H1 (cell line): ENCODE results near the gene TMIGD1. TPM values are rescaled to one million over a fixed set of nuclear protein-coding genes. Genes with fewer than 3 reads are reported as not detected.

Experiments
- EGR1 ChIP-seq: IDR thresholded peaks from 2 replicates; pipeline ENCODE4 v1.6.1; 2011; ENCODE audit warnings: low read depth, low read length, borderline replicate concordance
- RAD21 ChIP-seq, 2 experiments: IDR thresholded peaks in 1 of 2; conservative IDR thresholded peaks in 1 of 2; 2 replicates each; pipeline ENCODE4 v1.6.1; 2011; ENCODE audit warnings: low read depth in 2 of 2, low read length in 2 of 2, improper control_type of control experiment in 1 of 2, inconsistent platforms in 1 of 2, mild to moderate bottlenecking in 1 of 2, moderate library complexity in 1 of 2
- RBBP5 ChIP-seq: IDR thresholded peaks from 2 replicates; pipeline ENCODE4 v1.7.1; 2012; ENCODE audit warnings: low read depth, mild to moderate bottlenecking, inconsistent platforms, low read length, moderate library complexity, borderline replicate concordance
- polyA plus RNA-seq, 7 experiments: library from polyadenylated mRNA; depleted of rRNA in 3 of 7; stranded (reverse) in 5 of 7; unstranded in 2 of 7; fragments of >200 nt in 5 of 7; fragments of 200-250 nt in 2 of 7; gene quantifications; 1 replicate in 5 of 7; 2 replicates in 1 of 7; 4 replicates in 1 of 7; pipeline versions ENCODE4 v1.2.1 to v1.2.3, GENCODE V29; 2011 to 2013; ENCODE audit warnings: missing spikeins in 2 of 7, mixed read lengths in 2 of 7
- total RNA-seq: library from RNA; stranded (reverse); fragmentation: NEBNext Ultra II Directional; extraction: Animal tissue kit (Norgen Biotek cat#: 25700); gene quantifications from 2 replicates; pipeline ENCODE4 v1.2.1, GENCODE V29; 2021

The TMIGD1 gene
- total and polyA plus RNA-seq, 2 of the 8 experiments (the other 6 are each of a cell fraction or from before 2014, with no cell fraction given) = not detected

DNA sequence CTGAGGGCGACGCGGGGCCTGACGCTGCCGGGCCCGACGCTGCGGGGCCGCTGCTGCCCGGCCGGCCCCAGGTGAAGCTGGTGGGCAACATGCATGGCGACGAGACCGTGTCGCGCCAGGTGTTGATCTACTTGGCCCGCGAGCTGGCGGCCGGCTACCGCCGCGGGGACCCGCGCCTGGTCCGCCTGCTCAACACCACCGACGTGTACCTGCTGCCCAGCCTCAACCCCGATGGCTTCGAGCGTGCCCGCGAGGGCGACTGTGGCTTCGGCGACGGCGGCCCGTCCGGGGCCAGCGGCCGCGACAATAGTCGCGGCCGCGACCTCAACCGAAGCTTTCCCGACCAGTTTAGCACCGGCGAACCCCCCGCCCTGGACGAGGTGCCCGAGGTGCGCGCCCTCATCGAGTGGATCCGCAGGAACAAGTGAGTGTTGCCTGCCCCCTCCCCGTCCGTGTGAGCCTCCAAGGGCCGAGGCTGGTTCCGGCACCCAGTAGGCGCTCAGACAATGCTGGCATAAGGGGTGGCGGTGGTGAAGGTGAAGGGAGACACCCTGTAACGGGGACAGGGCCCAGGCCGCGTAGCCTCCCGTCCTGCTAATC lies 45.5 kb upstream of the TMIGD1 start (continued):
- TF ChIP-seq RBBP5 (no peak), RAD21 (IDR thresholded peaks at IDR 0.05 in 1 of 2, conservative IDR thresholded peaks at IDR 0.05 in 1 of 2; ENCODE audit: low read depth in 2 of 2, low read length in 2 of 2) (no peak), EGR1 (no peak)
